Kidney capillary endothelial cell (primary cell): Measurements from ENCODE around the gene GXYLT1.
A peak's percentile ranks its signal among the peaks of the same experiment; 100 is the strongest.
"Not testable (repeated sequence)": the region's sequence is repeated elsewhere in the genome, so short reads cannot be mapped to it uniquely, and the experiment has no call there.

Source experiments
- DNase-seq: peaks from one replicate; pipeline ENCODE4 v3.0.0-alpha.2; 2018; ENCODE audit warnings: low spot score

Gene GXYLT1

GRCh38 chr12:42097971-42098370, 46.7 kb downstream of the GXYLT1 start:
- DNase-seq, result no peak

GRCh38 chr12:42094277-42094676, 50.4 kb downstream of the GXYLT1 start:
- no peak for DNase-seq

- no peak for DNase-seq
These were observed 52.9 kb downstream of the GXYLT1 start for GRCh38 chr12:42091769-42092168.

GRCh38 chr12:42090899-42091298, 53.8 kb downstream of the GXYLT1 start:
- peak; percentile 49 for DNase-seq

GRCh38 chr12:42086031-42086430, 58.6 kb downstream of the GXYLT1 start:
- DNase-seq, result no peak

GRCh38 chr12:42085594-42085993, 59.1 kb downstream of the GXYLT1 start:
- DNase-seq, result no peak

- no peak for DNase-seq
These were observed 60.2 kb downstream of the GXYLT1 start for GRCh38 chr12:42084522-42084921.

- no peak for DNase-seq
These were observed 67.7 kb downstream of the GXYLT1 start for GRCh38 chr12:42076976-42077375.

GRCh38 chr12:42070036-42070435, 74.6 kb downstream of the GXYLT1 start:
- no peak for DNase-seq

GRCh38 chr12:42059127-42059526, 85.5 kb downstream of the GXYLT1 start:
- no peak for DNase-seq

GRCh38 chr12:42056130-42056529, 88.5 kb downstream of the GXYLT1 start:
- no peak for DNase-seq

- DNase-seq, result no peak
These were observed 91.2 kb downstream of the GXYLT1 start for GRCh38 chr12:42053456-42053855.

- DNase-seq, result not testable (repeated sequence)
These were observed 95.7 kb downstream of the GXYLT1 start for GRCh38 chr12:42048980-42049379.

- no peak for DNase-seq
These were observed 105.1 kb downstream of the GXYLT1 start for GRCh38 chr12:42039577-42039976.

GRCh38 chr12:42039176-42039575, 105.5 kb downstream of the GXYLT1 start:
- DNase-seq, result no peak

GRCh38 chr12:42031847-42032564, 112.7 kb downstream of the GXYLT1 start:
- no peak for DNase-seq
